H1 (cell line): ENCODE results near the gene GGT6. TPM values are rescaled to one million over a fixed set of nuclear protein-coding genes. Genes with fewer than 3 reads are reported as not detected.

ENCODE experiments used
- CTCF ChIA-PET: fragments of 300-600 bp; sonication (Branson Sonifier 250); formaldehyde crosslinking; loops from one replicate; lab custom pipeline; 2021; ENCODE audit not compliant: partially characterized antibody; lab: Charles Lee
- POLR2A ChIA-PET: fragments of 300-600 bp; sonication (Branson Sonifier 250); formaldehyde crosslinking; loops from one replicate; lab custom pipeline; 2021; ENCODE audit warnings: inconsistent platforms; ENCODE audit not compliant: partially characterized antibody; lab: Charles Lee
- DNase-seq, 2 experiments: peaks; one replicate each; pipeline versions ENCODE4 v3.0.0 to v3.0.0-alpha.2; 2010 to 2022; ENCODE audit warnings: low spot score in 2 of 2, low read depth in 1 of 2, mixed read lengths in 1 of 2
- FAIRE-seq: peaks from 2 replicates; lab custom pipeline; 2011; peaks lifted over from hg19 to GRCh38; lab: Jason Lieb, UNC
- H2AFZ ChIP-seq: 2 replicates; pipeline ENCODE4 v1.8.1; 2012; ENCODE audit warnings: low read length, inconsistent platforms
- H2AK5ac ChIP-seq: 2 replicates; pipeline ENCODE4 v1.6.1; 2013; ENCODE audit warnings: low read depth, low read length
- H2BK120ac ChIP-seq: replicated peaks from 2 replicates; pipeline ENCODE3; 2013; ENCODE audit warnings: low read depth, low read length, inconsistent platforms
- H2BK12ac ChIP-seq: 2 replicates; pipeline ENCODE4 v1.6.1; 2013; ENCODE audit warnings: low read depth, low read length
- H2BK15ac ChIP-seq: 2 replicates; pipeline ENCODE4 v1.6.1; 2013; ENCODE audit warnings: low read length
- H2BK20ac ChIP-seq: 2 replicates; pipeline ENCODE4 v1.6.1; 2013; ENCODE audit warnings: low read length
- H2BK5ac ChIP-seq: 2 replicates; pipeline ENCODE4 v1.6.1; 2013; ENCODE audit warnings: low read depth, low read length
- H3K14ac ChIP-seq: 2 replicates; pipeline ENCODE4 v1.6.1; 2013; ENCODE audit warnings: inconsistent platforms; ENCODE audit not compliant: insufficient read length
- H3K18ac ChIP-seq: 2 replicates; pipeline ENCODE4 v1.6.1; 2013; ENCODE audit warnings: low read length; ENCODE audit errors: extremely low read depth
- H3K23ac ChIP-seq: 2 replicates; pipeline ENCODE4 v1.6.1; 2013; ENCODE audit warnings: inconsistent platforms; ENCODE audit not compliant: insufficient read length
- H3K23me2 ChIP-seq: 2 replicates; pipeline ENCODE4 v1.6.1; 2013; ENCODE audit warnings: low read depth, low read length
- H3K27ac ChIP-seq: 2 replicates; pipeline ENCODE4 v1.6.1; 2011; ENCODE audit warnings: low read depth, low read length, inconsistent platforms
- H3K27me3 ChIP-seq, 4 experiments: replicated peaks in 1 of 4; 1 replicate in 1 of 4; 2 replicates in 3 of 4; pipeline versions ENCODE4 v1.6.1 to v1.8.1; 2011 to 2013; ENCODE audit warnings: low read length in 3 of 4, mild to moderate bottlenecking in 3 of 4, inconsistent platforms in 2 of 4, mixed read lengths in 2 of 4, moderate library complexity in 1 of 4; ENCODE audit not compliant: control insufficient read depth in 3 of 4, insufficient read depth in 3 of 4; ENCODE audit errors: extremely low read depth in 1 of 4
- H3K36me3 ChIP-seq, 4 experiments: 2 replicates each; pipeline versions ENCODE4 v1.6.1 to v1.8.1; 2011 to 2013; ENCODE audit warnings: mild to moderate bottlenecking in 4 of 4, low read length in 3 of 4, moderate library complexity in 2 of 4, control low read depth in 1 of 4, inconsistent platforms in 1 of 4; ENCODE audit not compliant: insufficient read depth in 4 of 4, control insufficient read depth in 2 of 4
- H3K4ac ChIP-seq: replicated peaks from 2 replicates; pipeline ENCODE3; 2013; ENCODE audit warnings: low read length, low read depth, mixed read lengths, inconsistent platforms; ENCODE audit not compliant: insufficient read length
- H3K4me1 ChIP-seq, 4 experiments: replicated peaks in 1 of 4; 1 replicate in 1 of 4; 2 replicates in 3 of 4; pipeline versions ENCODE4 v1.6.1 to v1.8.1; 2011 to 2013; ENCODE audit warnings: low read length in 3 of 4, inconsistent platforms in 2 of 4, mixed read lengths in 1 of 4; ENCODE audit not compliant: insufficient read depth in 4 of 4, control insufficient read depth in 3 of 4
- H3K4me2 ChIP-seq, 2 experiments: 2 replicates each; pipeline versions ENCODE4 v1.6.1 to v1.8.1; 2011 to 2013; ENCODE audit warnings: low read depth in 2 of 2, low read length in 2 of 2, control low read depth in 1 of 2, inconsistent platforms in 1 of 2, mild to moderate bottlenecking in 1 of 2; ENCODE audit not compliant: insufficient read depth in 1 of 2
- H3K4me3 ChIP-seq, 4 experiments: fragments of 200-600, 300-600 bp in 1 of 4; sonication (generic), shearing (Covaris generic), sonication (Bioruptor Twin) in 1 of 4; 2 replicates each; pipeline versions ENCODE4 v1.5.1 to v1.8.1; 2011 to 2016; ENCODE audit warnings: low read length in 4 of 4, low read depth in 3 of 4, control low read depth in 2 of 4, inconsistent platforms in 2 of 4, mild to moderate bottlenecking in 2 of 4, mixed read lengths in 1 of 4, moderate library complexity in 1 of 4; ENCODE audit not compliant: insufficient read depth in 2 of 4; ENCODE audit errors: extremely low read depth in 1 of 4
- H3K56ac ChIP-seq: replicated peaks from 2 replicates; pipeline ENCODE3; 2013; ENCODE audit warnings: low read depth, mild to moderate bottlenecking, mixed read lengths, low read length, inconsistent platforms; ENCODE audit not compliant: insufficient read length
- H3K79me1 ChIP-seq: 2 replicates; pipeline ENCODE4 v1.6.1; 2013; ENCODE audit warnings: low read depth, low read length, control low read depth
- H3K79me2 ChIP-seq, 2 experiments: 2 replicates each; pipeline versions ENCODE4 v1.6.1 to v1.8.1; 2012 to 2013; ENCODE audit warnings: low read length in 2 of 2, mild to moderate bottlenecking in 2 of 2, inconsistent platforms in 1 of 2; ENCODE audit not compliant: insufficient read depth in 2 of 2, control insufficient read depth in 1 of 2
- H3K9ac ChIP-seq, 4 experiments: replicated peaks in 1 of 4; 1 replicate in 1 of 4; 2 replicates in 3 of 4; pipeline versions ENCODE4 v1.6.1 to v1.8.1; 2011 to 2013; ENCODE audit warnings: low read depth in 3 of 4, low read length in 3 of 4, control low read depth in 2 of 4, mild to moderate bottlenecking in 2 of 4, moderate library complexity in 2 of 4, inconsistent platforms in 1 of 4; ENCODE audit errors: extremely low read depth in 1 of 4
- H3K9me3 ChIP-seq, 2 experiments: 2 replicates each; pipeline versions ENCODE4 v1.6.1 to v1.8.1; 2012 to 2013; ENCODE audit warnings: mild to moderate bottlenecking in 2 of 2, moderate library complexity in 2 of 2, control low read depth in 1 of 2, inconsistent platforms in 1 of 2, low read depth in 1 of 2, low read length in 1 of 2, mixed read lengths in 1 of 2; ENCODE audit not compliant: insufficient read depth in 2 of 2
- H4K20me1 ChIP-seq, 2 experiments: replicated peaks in 1 of 2; 2 replicates each; pipeline versions ENCODE3 to v1.8.1; 2011 to 2013; ENCODE audit warnings: inconsistent platforms in 2 of 2, low read length in 2 of 2, mild to moderate bottlenecking in 1 of 2; ENCODE audit not compliant: insufficient read depth in 2 of 2, control insufficient read depth in 1 of 2
- H4K5ac ChIP-seq: 2 replicates; pipeline ENCODE4 v1.6.1; 2013; ENCODE audit warnings: low read length, low read depth, mixed read lengths, inconsistent platforms; ENCODE audit not compliant: insufficient read length
- H4K8ac ChIP-seq: 2 replicates; pipeline ENCODE4 v1.8.0; 2013; ENCODE audit warnings: mild to moderate bottlenecking, moderate library complexity, low read length, inconsistent platforms; ENCODE audit not compliant: insufficient read depth; ENCODE audit errors: extremely low read depth
- H4K91ac ChIP-seq: replicated peaks from 2 replicates; pipeline ENCODE3; 2013; ENCODE audit warnings: low read length, mixed read lengths, inconsistent platforms; ENCODE audit not compliant: insufficient read length
- ASH2L ChIP-seq: fragments of 200-600, 300-600 bp; sonication (generic); IDR thresholded peaks from one replicate; pipeline ENCODE4 v1.7.1; 2017; ENCODE audit warnings: low read length
- BRCA1 ChIP-seq: IDR thresholded peaks from 2 replicates; pipeline ENCODE4 v1.6.1; 2012; ENCODE audit warnings: low read depth, low read length, improper control_type of control experiment
- CHD1 ChIP-seq: IDR thresholded peaks from 2 replicates; pipeline ENCODE4 v1.6.1; 2012; ENCODE audit warnings: low read depth, low read length, improper control_type of control experiment
- GTF2F1 ChIP-seq: IDR thresholded peaks from 2 replicates; pipeline ENCODE4 v1.6.1; 2012; ENCODE audit warnings: low read depth, low read length, improper control_type of control experiment, borderline replicate concordance
- KDM1A ChIP-seq: fragments of 200-600, 300-600 bp; sonication (generic); IDR thresholded peaks from 2 replicates; pipeline ENCODE4 v1.7.1; 2016; ENCODE audit warnings: mild to moderate bottlenecking, low read length, borderline replicate concordance
- KDM4A ChIP-seq: IDR thresholded peaks from one replicate; pipeline ENCODE4 v1.7.1; 2012; ENCODE audit warnings: low read depth, mild to moderate bottlenecking, moderate library complexity, low read length, inconsistent platforms; ENCODE audit not compliant: severe bottlenecking
- POLR2A ChIP-seq, 2 experiments: IDR thresholded peaks; 1 replicate in 1 of 2; 2 replicates in 1 of 2; pipeline ENCODE4 v1.6.1; 2011; ENCODE audit warnings: low read depth in 2 of 2, low read length in 2 of 2, mild to moderate bottlenecking in 2 of 2; ENCODE audit errors: control extremely low read depth in 1 of 2
- POU5F1 ChIP-seq: IDR thresholded peaks from 2 replicates; pipeline ENCODE4 v1.6.1; 2011; ENCODE audit warnings: low read depth, mild to moderate bottlenecking, low read length, moderate library complexity
- RBBP5 ChIP-seq: IDR thresholded peaks from 2 replicates; pipeline ENCODE4 v1.7.1; 2012; ENCODE audit warnings: low read depth, mild to moderate bottlenecking, inconsistent platforms, low read length, moderate library complexity, borderline replicate concordance
- RFX5 ChIP-seq: IDR thresholded peaks from 2 replicates; pipeline ENCODE4 v1.6.1; 2011; ENCODE audit warnings: low read depth, low read length, improper control_type of control experiment, borderline replicate concordance
- SP1 ChIP-seq: IDR thresholded peaks from 2 replicates; pipeline ENCODE4 v1.6.1; 2011; ENCODE audit warnings: low read depth, low read length
- SP2 ChIP-seq: IDR thresholded peaks from 2 replicates; pipeline ENCODE4 v1.6.1; 2012; ENCODE audit warnings: mild to moderate bottlenecking, low read length, inconsistent platforms
- SRF ChIP-seq: IDR thresholded peaks from 2 replicates; pipeline ENCODE4 v1.6.1; 2011; ENCODE audit warnings: mild to moderate bottlenecking, low read depth, low read length, moderate library complexity
- TAF1 ChIP-seq: IDR thresholded peaks from 2 replicates; pipeline ENCODE4 v1.6.1; 2011; ENCODE audit warnings: mild to moderate bottlenecking, low read depth, low read length
- TEAD4 ChIP-seq: IDR thresholded peaks from 2 replicates; pipeline ENCODE4 v1.6.1; 2012; ENCODE audit warnings: low read depth, low read length, inconsistent platforms, mixed read lengths
- WGBS, 2 experiments: shearing (Covaris generic) in 1 of 2; methylation state at CpG; one replicate each; pipeline versions ENCODE4 v1.1.6 to v1.1.7; 2013 to 2015; ENCODE audit warnings: low lambda C conversion rate in 2 of 2, mixed read lengths in 2 of 2, inconsistent platforms in 1 of 2, low coverage in 1 of 2, missing lambda C conversion rate in 1 of 2; ENCODE audit not compliant: insufficient replicate concordance in 2 of 2, insufficient coverage in 1 of 2, insufficient read length in 1 of 2; ENCODE audit errors: extremely low coverage in 1 of 2, missing lambda C conversion rate in 1 of 2; 5-methylcytosine and 5-hydroxymethylcytosine counted together
- polyA plus RNA-seq, 7 experiments: library from polyadenylated mRNA; depleted of rRNA in 3 of 7; stranded (reverse) in 5 of 7; unstranded in 2 of 7; fragments of >200 nt in 5 of 7; fragments of 200-250 nt in 2 of 7; gene quantifications; 1 replicate in 5 of 7; 2 replicates in 1 of 7; 4 replicates in 1 of 7; pipeline versions ENCODE4 v1.2.1 to v1.2.3, GENCODE V29; 2011 to 2013; ENCODE audit warnings: missing spikeins in 2 of 7, mixed read lengths in 2 of 7
- total RNA-seq: library from RNA; stranded (reverse); fragmentation: NEBNext Ultra II Directional; extraction: Animal tissue kit (Norgen Biotek cat#: 25700); gene quantifications from 2 replicates; pipeline ENCODE4 v1.2.1, GENCODE V29; 2021

Gene GGT6
- total and polyA plus RNA-seq, 2 of the 8 experiments (the other 6 are each of a cell fraction or from before 2014, with no cell fraction given): 0.18 TPM; not detected in 1

DNA sequence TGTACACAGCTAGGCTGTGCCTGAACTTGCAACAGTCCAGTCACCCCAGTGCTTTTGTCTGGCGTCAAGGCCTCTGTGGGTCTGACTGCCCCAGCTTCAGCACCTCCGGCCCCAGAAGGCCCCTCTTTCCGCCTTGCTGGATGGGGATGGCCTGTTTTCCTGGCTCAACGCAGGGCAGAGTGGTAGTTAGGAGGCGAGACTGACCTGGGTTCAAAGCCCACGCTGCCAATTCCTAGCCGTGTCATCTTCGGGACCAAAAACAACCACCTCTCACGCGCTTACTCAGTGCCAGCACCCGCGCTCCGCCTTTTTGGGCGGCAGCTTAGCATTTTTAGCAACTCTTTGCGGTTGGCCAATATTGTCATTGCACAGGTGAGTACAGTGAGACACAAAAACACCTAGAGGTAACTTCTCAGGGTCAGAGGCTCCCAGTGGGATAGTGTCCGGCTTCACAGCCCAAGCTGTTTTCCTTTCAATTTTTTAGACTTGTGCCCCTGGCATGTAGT, 9.8 kb downstream of the GGT6 start:
- Histone ChIP-seq H4K91ac (no peak overlapping the region), H3K79me1 (peaks cover 13% of the 10 kb centered on the region), H3K23me2 (peaks cover 13% of the 10 kb centered on the region; the same call in 1 of the 2 replicates), H3K56ac (no peak overlapping the region), H3K79me2 (peaks cover 0 to 21% of the 10 kb centered on the region in 2 experiments; a peak in 3 of 4 replicates), H2BK120ac (no peak overlapping the region), H3K27ac (no peak overlapping the region), H4K8ac (peak overlapping the region; percentile 28; the same call in 1 of the 2 replicates), H3K27me3 (no peaks in the 10 kb centered on the region), H3K4me3 (no peak overlapping the region), H3K9ac (no peak overlapping the region), H3K14ac (no peak overlapping the region), H4K5ac (no peak overlapping the region), H3K9me3 (no peaks in the 10 kb centered on the region), H3K36me3 (peaks cover 50 to 76% (median 62%) of the 10 kb centered on the region in 4 experiments), H2AFZ (no peak overlapping the region), H3K4ac (no peak overlapping the region), H4K20me1 (peaks cover 9 to 16% of the 10 kb centered on the region in 2 experiments), H2BK12ac (no peak overlapping the region), H3K18ac (no peak overlapping the region), H3K23ac (no peak overlapping the region), H2AK5ac (no peak overlapping the region), H2BK20ac (no peak overlapping the region), H2BK15ac (no peak overlapping the region), H3K4me1 (peaks cover 0 to 10% (median 5%) of the 10 kb centered on the region in 4 experiments; a peak in 4 of 7 replicates), H2BK5ac (no peak overlapping the region), H3K4me2 (no peak overlapping the region)
- DNase-seq: no peak
- POLR2A ChIA-PET: interaction anchor here (1.0 to 32.8 kb wide), 2 partner anchors 10 to 21 kb away, joined by 3 to 546 read pairs; partner anchors contain the start of gene GGT6
- CTCF ChIA-PET: interaction anchor here (0.6 to 3.2 kb wide), 10 partner anchors 9 to 305 kb away, joined by 3 to 15 read pairs (median 3); no protein-coding TSS in a partner anchor
- FAIRE-seq: no peak
- 95% methylated on average over 16 of the region's 16 CpGs; no CpG with 5 or more reads in 1 of the 2 experiments for WGBS, 2 experiments
- TF ChIP-seq POLR2A (IDR thresholded peaks at IDR 0.05; ENCODE audit: control extremely low read depth in 1 of 2, low read depth in 2 of 2, low read length in 2 of 2) (no peak), TAF1 (no peak), CHD1 (no peak), KDM4A (no peak), SP2 (no peak), TEAD4 (no peak), BRCA1 (no peak), SRF (no peak), RBBP5 (no peak), SP1 (no peak), RFX5 (no peak), KDM1A (no peak), ASH2L (no peak), GTF2F1 (no peak), POU5F1 (no peak)
